ENCODE results near the gene DCLRE1C.
"Not testable (repeated sequence)": the region's sequence is repeated elsewhere in the genome, so short reads cannot be mapped to it uniquely, and the experiment has no call there.

The DCLRE1C gene

DNA sequence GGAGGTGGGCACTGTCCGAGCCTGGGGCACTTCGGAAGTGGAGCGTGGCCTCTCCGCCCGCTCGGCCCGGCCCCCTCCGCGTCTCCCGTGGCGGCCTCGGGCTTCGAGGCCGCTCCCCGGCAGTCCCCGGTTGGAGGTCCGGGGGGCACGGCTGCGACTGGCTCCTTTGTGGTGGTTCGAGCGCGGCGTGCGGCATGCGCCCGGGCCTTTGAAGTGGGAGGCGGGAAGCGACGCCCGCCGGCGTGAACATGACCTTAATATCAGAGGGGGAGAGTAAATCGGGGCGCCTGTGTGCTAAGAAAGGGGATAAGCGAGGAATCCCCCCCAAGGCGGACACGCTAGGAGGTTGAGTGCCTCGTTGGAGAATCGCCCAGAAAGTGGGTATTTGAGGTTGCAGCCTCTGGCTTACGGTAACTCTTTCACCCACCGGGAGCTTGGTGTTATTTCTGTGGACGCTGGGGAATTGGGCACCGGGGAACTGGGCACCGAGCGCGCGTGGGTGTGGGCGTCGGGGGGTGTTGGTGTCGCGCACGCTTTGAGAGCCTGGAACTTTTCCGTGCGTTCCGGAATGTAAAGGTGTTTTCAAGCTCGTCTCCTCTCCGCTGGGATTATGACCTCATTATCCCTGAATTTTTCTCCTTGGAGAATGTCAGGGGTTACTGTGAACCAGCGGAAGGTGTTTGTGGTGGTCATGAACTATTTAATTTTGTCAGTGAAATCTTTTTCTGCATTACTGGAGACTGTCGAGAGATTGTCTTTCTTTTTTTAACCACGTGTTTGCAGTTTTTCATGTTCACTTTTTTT is 74.6 kb downstream of the DCLRE1C start:
- DNase-seq, result peak; percentile 16

DNA sequence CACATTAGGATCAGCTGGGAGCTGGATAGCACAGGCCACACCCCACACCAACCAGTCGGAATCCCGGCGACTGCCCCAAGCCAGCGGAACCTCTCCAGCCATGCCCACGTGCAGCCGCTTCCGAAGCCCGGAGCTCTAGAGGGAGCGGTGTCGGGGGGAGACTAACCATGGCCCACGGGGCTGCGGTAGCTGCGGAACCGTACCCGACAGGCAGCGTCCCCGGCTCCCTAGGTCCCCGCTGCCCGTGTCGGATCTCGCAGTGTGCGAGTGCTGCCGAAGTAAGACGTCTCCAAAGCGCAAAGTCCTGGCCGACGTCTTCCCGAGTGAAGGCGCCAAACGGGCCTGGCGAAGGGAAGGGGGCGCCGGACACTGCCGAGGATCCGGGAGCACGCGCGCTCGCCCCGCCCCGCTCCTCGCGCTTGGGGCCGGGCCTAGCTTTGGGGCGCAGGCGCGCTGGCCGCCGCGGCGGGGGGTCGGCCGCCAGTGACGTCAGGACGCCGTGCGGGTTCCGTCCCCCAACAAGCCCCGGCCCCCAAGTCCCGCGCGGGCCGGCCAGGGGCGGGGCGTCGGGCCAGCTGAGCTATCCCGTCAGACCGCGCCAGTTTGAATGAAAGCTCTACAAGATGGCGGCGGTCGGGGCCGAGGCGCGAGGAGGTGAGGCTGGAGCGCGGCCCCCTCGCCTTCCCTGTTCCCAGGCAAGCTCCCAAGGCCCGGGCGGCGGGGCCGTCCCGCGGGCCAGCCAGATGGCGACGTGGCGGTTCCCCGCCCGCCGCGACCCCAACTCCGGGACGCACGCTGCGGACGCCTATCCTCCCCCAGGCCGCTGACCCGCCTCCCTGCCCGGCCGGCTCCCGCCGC is 75.4 kb downstream of the DCLRE1C start, which contains the start of gene SUV39H2:
TSS of gene SUV39H2 (plus strand) at position 601 of the 858 bp plus-strand sequence. CDS start at position 624, 23 bp downstream.
- peak; percentile 95 for DNase-seq

DNA sequence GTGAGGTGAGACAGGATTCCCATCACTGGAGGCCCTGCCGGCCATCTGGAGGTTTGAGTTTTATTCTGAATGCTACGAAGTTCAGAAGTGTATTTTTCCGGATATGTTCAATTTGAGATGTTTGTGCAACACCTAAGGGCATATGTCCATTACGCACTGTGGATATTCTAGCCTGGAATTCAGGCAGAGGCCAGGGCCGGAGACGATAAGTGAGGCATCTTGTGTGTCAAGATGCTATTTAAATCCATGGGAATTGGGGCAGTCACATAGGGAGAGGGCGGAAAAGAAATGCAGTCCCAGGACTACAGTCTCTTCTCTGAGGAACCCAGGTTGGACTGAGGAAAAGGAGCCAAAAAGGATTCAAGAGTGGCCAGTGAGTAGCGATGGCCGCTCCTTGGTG is 77.1 kb downstream of the DCLRE1C start:
- no peak for DNase-seq

GRCh38 chr10:14875941-14876340 is 78.0 kb downstream of the DCLRE1C start:
- no peak for DNase-seq

DNA sequence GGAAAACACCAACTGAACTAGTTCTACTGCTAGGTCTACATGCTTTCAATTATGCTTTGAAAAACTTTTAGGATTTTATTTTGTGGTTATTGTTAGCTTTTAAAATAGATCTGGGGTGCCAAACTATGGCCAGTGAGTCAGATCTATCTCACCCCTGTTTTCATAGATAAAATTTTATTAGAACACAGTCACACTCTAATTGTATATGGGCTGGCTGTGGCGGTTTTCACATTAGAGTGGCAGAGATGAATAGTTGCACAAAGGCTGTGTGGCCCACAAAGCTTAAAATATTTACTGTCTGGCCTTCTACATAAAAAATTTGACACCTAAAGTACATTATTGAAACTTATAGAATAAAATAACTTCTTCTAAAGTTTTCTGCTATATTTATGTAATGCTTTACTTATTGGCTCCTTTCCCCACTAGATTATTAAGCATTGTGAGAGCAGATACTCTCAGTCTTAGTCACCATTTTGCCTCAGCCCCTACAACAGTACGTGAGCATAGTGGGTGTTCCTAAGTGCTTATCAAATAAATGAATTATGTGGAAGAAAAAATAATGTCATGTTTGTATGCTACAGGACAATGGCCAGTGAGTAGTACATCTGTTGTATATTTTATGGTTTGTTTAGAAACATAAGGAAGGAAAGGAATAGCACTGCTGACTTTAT is 80.7 kb downstream of the DCLRE1C start:
- DNase-seq, result peak; percentile 65

GRCh38 chr10:14864871-14865270 is 89.0 kb downstream of the DCLRE1C start:
- not testable (repeated sequence) for DNase-seq

- not testable (repeated sequence) for DNase-seq
Measured at GRCh38 chr10:14864466-14864865, 89.4 kb downstream of the DCLRE1C start.

DNA sequence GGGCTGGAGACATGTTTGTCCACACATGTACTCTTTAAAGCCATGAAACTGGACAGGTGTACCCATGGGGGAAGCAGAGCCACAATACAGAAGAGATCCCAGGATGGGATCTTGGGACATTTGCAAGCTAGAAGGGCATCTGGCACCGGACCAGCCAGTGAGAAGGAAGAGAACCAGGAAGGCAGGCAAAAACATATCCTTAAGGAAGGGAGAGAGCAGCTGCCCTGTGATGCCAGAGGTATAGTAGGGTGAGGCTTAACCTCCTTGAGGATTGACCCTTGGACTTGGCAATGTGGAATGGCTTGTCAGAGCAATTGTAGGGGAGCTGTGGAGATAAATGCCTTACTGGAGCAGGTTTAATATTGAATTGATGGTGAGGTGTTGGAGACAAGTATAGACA is 93.1 kb downstream of the DCLRE1C start:
- DNase-seq, result no peak

- no peak for DNase-seq
Measured at GRCh38 chr10:14859775-14860174, 94.1 kb downstream of the DCLRE1C start.

DNA sequence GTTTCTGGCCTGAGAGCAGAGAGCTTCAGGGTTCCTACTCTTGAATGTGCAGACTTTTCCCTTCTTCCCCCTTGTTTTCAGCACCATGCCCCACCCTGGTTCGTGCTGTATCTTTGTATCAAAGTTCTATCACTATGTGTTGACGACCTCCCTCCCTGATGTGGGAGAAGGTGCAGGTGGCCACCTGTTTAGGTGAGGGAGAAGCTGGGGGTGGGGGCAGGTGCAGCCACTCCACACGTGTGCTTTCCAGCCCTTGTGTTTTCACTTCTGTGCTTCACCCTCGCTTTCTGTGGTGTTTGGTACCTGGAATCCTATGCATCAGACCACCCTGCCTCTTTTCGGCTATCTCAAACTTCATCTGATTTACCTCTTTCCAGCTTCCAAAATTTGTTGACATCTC is 94.9 kb downstream of the DCLRE1C start:
- DNase-seq, result no peak

DNA sequence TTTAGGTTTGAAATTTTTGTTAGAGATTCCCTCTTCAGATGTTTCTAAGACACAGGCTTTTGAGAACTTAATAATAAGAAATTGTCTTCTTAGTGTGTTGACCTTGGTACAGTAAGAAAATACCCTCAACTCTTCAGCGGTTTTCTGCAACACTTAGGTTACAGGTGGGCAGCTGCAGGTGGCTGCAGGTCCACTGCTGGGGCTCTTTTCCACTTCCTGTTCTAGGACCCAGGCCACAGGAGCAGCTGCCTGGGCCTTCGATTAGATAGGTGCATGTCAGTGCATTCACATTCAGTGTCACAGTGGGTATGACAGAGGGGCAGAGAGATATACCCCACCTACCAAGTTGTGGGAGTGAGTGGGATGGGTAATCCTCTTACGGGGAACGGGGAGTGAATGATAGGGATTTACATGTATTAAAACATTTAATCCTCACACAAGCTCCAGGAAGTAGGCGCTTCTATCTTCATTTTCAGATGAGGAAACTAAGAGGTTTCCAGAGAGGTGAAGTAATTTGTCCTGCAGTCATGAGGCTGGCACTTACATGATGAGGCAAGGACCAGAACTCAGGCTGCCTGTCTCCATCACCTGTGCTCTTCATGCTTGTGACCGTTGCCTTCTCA is 95.4 kb downstream of the DCLRE1C start:
- DNase-seq, result no peak

- DNase-seq, result no peak
Measured at GRCh38 chr10:14855453-14855852, 98.4 kb downstream of the DCLRE1C start.

- DNase-seq, result no peak
Measured at GRCh38 chr10:14852236-14852635, 101.7 kb downstream of the DCLRE1C start.
